Activated T-helper 9 cell treated with anti-CD3 and anti-CD28 coated beads, Interleukin-2, amount 50 U/mL, for 16 hours (primary cell): ENCODE measurements around the gene CD34.
"Not testable (repeated sequence)": the region's sequence is repeated elsewhere in the genome, so short reads cannot be mapped to it uniquely, and the experiment has no call there.

Source experiments
- DNase-seq: peaks from one replicate; pipeline ENCODE4 v3.0.0-alpha.2; 2020; ENCODE audit warnings: low read depth

CD34 gene, protein sequence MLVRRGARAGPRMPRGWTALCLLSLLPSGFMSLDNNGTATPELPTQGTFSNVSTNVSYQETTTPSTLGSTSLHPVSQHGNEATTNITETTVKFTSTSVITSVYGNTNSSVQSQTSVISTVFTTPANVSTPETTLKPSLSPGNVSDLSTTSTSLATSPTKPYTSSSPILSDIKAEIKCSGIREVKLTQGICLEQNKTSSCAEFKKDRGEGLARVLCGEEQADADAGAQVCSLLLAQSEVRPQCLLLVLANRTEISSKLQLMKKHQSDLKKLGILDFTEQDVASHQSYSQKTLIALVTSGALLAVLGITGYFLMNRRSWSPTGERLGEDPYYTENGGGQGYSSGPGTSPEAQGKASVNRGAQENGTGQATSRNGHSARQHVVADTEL

DNA sequence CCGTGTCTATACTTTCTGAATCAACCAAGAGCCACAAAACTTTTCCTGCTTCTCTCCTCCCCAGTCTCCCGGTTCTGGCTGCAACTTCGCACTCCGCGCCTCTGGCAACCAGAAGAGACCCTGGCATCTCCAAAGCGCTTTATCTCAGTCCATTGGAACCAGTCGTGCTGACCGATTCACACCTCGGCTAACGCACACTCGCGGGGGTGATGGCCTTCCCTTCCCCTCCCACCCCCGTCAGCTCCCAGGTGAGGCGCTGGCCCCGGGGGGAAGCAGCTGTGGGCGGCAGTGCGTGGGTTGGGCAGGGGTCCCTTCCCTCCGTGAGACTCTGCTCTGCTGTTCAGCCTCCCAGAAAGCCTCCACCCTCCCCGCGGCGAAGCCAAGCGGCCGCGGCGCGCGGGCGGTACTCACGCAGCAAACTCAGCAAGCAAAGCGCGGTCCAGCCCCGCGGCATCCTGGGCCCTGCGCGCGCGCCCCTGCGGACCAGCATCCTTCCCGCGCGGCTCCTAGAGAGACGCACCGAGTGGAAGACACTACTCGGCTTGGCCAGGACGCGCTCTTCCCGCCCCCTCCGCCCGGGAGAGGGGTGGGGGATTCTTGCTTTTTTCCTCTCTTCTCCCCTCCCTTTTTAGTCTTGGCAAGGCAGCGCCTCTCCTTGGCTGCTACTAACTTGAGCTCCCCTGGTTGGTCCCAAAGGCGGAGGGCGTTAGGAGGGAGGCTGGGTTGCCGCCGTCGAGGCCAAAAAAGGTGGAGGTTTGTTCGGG lies at the start of gene CD34:
TSS of gene CD34 (minus strand) at position 535 of the 764 bp plus-strand sequence. CDS start at position 490, 45 bp downstream.
- DNase-seq = no peak

DNA sequence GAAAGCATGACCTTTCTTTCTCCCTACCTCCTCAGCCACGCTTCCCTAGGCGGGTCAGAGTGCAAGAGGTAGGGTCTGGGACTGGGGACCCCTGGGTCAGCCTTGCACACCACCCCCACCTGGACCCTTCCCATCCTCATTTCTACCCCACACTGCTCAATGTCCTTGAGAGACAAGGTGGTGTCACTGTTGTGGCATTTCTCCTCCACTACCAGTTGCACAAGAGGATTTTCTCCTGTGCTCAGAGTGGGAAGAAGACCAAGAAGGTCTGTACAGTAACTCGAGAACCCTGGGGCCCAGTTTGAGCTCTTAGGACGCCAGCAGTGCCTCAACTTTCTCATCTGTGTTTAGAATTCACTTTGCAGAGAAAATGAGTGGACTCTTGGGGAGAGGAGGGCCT lies 49.4 kb upstream of the CD34 start:
- DNase-seq = no peak

DNA sequence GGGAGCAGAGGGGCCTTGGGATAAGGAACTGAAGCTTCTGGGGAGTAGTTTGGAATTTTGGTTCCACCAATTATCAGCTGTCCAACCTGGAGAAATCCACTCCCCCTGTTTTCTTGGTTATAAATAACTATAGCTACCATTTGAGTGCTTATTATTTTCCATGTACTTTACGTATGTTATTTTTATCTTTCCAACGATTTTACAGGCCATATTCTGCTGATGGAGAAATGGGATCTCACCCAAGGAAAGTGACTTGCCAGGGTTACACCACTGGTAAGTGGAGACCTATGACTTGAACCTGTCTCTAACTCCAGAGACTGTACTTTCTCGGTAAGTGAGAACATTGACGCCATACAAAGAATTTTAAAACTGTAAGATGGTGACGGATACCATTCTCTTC lies 49.0 kb upstream of the CD34 start:
- DNase-seq = no peak

DNA sequence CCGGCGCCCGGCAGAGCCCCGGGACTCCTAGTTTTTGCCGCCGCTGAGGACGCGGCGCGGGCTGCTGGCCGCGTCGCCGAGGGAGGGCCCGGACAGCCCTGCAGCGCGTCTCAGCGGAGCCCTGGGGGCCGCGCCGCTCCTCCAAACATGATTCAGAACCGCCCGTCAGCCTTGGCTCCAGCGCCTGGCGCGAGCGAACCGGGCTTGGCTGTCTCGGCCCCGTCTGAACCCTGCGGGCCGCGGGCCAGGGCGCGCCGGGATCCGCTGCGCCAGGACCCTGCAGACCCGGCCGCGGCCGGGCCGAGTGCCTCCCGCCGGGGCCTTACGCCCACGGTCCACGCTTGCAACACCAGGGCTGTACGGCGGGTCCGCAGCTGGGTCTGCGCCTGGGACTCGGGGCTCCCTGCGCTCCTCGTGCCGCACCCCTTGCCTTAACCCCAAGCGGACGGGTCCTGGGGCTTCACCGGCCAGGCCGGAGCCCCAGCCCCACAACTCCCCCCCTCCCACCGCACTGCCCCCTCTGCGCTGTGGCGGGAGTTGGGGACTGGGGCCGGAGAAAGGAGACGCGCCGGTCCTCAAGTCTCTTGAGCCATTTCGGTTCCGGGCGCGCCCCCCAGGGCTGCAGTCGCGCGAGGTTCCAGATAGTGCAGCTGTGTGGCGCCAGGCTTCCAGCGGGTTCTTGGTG lies 48.4 kb upstream of the CD34 start:
- no peak for DNase-seq

DNA sequence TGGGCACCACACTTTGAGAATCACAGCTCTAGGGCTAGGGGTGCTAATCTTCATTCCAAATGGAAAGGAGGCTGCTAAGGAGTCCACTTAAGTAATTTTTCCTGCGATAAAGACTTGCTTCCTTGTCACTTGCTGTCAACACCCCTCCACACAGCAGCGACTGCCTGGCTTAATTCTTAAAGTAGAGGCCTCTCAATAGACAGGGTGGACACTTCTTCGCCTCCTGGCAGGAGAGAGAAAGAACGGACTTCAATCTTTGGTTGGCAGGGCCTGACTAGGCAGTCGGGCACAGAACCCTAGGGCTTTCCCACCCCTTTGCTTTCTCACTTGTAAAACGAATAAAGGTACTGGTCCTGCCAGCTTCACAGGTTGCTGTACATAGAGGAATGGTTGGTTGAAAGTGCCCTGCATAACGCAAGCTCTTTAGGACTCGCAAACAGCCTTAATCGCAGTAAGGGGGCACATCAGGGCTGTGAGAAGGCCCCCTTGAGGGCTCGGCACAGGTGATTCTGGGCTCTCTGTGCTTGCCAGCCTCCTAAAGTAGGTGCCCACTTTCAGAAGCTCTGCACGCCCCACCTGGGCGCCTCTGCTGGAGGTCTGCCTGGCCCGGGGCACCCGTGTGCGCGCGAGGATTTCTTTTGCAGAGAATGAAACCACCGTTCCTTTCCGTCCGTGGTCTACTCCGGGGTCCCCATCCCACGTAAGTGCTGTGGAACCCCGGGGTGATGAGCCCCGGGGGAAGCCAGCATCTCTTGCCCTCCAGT lies 47.6 kb upstream of the CD34 start:
- no peak for DNase-seq

DNA sequence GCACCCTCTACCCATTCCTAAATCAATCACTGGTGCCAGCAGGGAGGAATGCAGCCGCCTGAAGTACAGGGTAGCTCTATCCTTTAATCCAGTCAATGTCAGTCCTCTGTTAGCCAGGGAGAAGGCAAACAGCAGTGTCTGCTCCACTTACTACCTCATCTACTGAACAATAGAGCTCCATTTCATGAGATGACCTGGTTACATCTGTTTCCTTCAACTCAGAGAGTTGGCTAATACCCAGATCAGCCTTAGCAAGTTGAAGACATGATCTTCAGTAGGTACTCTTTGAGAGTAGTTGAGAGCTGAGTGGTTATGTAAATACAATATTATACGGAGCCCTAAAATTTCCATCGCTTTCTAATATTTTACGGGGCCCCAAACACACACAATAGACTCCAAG lies 46.1 kb upstream of the CD34 start:
- no peak for DNase-seq

DNA sequence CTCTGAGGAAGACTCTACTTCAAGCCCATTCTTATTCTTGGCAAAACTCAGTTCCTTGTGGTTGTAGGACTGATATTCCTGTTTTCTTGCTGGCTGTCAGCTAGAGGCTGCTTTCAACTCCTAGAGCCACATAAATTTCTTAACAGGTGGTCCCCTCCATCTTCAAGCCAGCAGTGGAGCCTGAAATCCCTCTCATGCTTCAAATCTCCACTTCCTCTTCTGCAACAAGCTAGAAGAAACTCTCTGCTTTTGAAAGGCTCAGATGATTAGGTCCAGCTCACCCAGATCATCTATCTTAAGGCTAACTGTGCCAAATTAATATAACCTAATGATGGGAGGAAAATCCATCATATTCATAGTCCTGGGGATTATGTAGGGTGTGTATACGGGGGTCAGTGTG lies 43.2 kb upstream of the CD34 start:
- DNase-seq = no peak

DNA sequence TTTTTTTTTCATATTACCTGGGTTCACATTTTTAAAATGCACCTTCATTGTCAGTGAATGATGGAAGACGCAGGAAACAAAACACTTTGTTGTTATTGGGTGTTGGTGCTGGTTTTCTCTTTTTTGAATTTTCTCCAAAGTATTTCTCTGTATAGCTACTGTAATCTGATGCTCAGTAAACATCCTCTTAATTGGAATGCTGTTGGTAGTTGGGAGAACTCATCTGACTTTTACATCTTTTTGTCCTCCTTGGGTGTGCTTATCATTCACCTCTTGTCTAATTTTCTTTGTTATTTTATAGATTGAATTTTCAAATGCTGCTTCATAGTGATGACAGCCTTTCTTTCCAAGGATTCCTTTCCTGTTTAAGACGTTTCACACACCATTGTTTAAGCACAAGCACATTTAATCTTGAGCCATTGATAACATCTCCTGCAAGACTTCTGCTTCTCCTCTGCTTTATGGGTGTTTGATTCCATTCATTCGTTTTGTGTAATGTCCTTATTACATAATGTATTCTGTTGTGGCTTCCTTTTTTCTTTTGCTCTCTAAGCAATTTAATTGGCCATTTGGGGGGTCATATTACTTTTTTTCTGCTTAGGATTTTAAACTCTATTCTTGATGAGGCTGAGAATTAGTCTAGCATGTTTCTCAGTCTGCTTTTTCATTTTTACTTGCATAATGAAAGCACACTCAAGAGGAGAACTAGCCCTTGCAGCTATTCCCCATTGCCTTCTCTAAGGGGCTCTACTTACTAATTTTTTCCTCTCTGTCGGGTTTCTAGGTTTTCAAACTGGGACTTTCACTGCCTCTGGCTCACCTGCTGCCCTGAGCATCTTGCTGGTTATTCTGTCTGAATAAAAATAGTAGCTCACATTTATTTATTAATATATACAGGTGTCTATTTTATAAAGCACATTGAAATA lies 42.0 kb upstream of the CD34 start:
- DNase-seq = no peak

DNA sequence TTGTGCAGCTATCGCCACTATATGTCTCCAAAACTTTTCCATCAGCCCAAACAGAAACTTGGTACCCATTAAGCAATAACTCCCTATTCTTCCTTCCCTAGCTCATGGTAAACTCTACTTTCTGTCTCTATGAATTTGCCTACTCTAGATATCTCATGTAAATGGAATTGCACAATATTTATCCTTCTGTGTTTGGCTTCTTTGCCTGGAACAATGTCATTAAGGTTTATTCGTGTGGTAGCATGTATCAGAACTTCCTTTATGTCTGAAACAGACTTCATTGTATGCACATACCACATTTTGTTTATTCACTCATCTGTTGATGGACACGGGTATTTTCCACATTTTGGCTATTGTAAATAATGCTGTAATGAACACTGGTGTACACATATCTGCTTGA lies 40.7 kb upstream of the CD34 start:
- no peak for DNase-seq

DNA sequence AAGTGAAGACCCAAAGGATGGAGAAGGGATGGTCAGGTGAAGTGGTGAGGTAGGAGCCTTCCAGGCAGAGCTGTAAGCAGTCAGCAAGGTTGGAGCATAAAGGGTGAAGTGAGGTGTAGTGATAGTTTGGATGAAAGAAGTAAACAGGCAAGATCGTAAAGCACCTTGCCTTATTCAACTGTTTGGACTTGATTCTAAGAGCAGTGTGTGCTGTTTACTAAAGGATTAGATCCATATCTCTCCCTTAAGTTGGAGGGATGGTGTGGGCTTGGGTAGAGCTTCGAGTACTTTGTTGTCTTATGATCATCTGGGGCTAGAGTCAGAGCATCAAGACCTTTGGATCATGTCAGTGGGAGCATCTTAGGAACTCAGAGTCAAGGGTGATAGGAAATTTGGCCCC lies 39.8 kb upstream of the CD34 start:
- no peak for DNase-seq

DNA sequence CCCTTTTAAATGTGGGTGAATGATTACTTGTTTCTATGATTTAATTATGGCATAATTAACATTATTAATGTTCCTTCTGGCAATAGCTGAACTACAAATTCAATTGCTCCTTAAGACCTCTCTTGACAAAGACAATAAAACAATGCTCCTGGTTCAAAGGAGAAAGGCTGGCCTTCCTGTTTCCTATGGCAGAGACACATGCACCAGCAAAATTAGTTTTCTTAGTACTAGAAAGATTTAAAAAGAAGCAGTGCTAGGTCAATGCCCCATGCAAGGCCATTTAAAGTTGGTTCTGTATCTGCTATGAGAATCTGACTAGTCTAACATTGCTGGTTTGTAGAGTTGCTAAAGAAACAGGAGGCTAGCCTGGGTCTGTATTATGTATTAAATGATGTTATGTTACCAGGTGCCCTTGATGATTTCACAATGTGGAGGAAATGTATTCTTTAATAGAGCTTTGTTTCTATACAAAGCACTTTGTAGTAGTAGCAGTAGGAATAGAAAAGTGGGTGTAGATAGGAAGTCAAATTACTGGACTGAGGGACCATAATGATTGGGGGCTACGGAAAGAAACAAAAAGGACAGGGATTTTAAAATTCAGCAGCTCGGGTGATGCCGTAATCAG lies 38.8 kb upstream of the CD34 start:
- DNase-seq = no peak

DNA sequence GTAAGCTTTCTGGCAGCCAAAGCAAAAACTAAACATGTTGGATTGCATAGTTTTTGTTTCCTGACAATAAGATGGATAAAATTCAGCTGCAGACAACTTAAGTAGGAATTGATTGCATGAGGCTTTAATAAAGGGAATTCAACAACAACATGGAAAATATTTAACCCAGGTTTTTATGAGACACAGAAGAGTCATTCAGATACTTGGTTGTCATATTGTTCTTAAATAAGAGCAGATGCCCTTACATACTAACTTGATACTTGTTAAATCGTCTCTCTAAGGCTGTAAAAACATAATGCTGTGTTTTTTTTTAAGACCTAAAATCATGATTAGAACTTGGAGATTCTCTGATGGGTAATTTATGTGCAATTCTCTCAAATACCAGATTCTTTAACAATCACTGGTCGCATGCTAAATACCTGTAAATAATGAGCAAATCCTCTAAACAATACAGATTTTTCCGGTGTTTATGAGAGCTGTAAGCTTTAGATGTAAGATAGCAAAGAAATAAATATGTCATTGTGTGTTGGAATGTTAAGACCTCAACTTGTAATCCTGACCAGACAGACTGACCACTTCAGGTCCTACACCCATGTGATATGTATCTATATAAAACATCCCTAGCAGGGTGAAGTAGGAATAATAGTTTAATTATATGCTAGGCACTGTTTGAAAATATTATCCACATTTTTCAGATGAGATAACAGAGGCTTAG lies 37.8 kb upstream of the CD34 start:
- no peak for DNase-seq

DNA sequence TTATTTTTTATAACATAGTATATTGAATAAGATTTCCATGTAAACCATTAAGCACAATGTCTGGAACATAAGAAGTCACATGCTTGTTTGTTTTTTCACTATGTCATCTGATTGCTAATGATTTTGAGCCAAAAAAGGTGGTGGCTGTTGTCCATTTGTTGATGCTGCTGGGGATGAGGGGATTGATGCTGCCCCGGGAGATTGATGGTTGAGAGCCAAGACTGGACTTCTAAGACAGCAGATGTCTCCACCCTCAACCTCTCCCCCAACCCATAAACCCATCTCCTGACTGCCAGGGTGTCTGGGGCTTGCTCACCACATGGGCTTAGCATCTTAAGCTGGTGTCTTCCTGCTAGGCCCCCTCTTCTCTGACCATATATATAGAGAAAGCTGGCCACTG lies 35.8 kb upstream of the CD34 start:
- no peak for DNase-seq

DNA sequence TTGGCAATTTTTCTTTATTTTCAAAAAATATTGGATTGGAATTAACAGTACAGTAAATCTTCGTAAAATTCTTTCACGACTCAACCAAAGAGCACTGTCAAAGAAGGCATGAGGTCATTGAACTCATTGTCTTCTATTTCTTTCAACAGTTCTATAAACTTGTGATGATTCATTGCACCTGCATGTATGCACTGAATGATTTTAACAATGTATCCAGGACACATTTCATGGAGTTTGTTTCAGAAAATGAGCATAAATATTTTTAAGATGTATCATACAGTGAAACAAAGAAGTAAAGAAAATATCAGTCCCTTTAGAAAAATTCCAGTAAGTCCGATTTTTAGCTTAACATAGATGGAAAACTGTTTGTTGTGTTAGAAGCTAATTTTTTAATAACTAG lies 33.6 kb upstream of the CD34 start:
- DNase-seq = no peak

DNA sequence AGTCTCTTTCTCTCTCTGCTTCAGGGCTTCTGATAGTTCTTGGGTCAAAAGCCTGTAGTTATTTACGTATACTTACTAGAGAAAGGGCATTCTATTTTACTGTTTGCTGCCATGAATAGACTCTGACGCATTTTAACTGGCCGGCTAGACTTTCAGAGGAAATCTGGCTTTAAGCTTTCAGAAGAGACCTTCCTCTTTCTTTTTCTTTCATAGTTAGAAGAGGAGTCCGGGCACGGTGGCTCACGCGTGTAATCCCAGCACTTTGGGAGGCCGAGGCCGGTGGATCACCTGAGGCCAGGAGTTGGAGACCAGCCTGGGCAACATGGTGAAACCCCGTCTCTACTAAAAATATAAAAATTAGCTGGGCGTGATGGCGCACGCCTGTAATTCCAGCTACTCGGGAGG lies 31.4 kb upstream of the CD34 start:
- DNase-seq = not testable (repeated sequence)

DNA sequence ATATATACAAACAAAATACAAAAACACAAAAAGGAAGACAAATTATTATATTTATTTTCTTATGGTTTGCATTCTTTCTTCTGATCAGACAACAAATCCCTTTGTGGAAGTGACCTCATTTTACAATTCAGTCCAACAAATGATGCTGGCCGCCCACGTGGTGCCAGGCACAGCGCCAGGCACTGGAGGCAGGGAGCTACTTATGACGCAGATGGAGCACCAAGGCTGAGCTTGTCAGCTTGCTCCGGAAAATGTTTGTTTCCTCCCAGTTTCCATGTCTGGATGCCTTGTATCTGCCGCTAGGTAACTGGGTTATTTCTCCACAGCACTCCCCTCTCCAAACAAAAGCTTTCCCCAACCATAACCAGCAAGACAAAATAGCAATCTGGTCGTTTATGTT lies 30.7 kb upstream of the CD34 start:
- DNase-seq = no peak

DNA sequence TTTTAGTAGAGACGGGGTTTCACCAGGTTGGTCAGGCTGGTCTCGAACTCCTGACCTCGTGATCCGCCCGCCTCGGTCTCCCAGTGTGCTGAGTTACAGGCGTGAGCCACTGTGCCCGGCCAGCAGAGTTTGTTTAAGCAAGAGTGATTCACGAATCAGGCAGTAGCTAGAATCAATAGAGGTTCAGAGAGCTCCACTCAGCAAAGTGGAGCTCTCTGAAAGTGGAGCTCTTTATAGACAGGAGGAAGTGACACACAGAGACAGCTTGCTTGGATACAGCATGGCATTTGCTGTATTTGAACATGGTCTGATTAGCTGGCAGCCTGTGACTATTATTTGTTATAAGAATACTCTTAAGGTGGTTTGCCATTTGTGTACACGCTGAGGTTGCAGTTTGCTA lies 27.1 kb upstream of the CD34 start:
- no peak for DNase-seq

DNA sequence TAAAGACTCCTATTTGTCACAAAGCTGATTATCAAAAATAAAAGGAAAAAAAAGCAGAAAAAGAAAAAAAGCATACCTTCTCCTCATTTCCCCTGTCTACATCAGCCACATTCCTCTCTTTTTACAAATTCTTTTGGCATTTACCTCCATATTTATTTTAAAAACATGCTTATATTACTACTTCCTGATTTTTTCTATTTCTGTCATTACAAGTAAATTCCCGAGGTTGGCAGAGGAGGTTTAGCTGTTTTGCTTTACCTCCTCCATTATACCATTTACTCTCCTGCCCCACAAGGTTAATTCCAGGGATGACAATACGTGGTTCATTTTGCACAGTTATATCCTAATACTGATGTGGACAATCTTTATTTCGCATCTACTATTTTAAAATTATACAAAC lies 26.3 kb upstream of the CD34 start:
- DNase-seq = no peak

DNA sequence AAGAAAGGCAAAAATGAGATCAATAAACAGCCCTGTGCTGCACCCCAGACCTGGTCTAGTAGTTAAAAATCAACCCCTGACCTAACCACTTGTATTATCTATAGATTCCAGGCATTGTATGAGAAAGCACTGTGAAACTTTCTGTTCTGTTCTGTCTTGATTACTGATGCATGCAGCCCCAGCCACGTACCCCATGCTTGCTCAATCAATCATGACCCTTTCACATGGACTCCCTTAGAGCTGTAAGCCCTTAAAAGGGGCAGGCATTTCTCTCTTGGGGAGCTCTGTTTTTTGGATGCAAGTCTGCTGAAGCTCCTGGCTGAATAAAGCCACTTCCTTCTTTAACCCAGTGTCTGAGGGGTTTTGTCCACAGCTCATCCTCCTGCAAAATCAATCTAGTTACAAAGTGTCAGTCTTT lies 24.2 kb upstream of the CD34 start:
- DNase-seq = no peak

DNA sequence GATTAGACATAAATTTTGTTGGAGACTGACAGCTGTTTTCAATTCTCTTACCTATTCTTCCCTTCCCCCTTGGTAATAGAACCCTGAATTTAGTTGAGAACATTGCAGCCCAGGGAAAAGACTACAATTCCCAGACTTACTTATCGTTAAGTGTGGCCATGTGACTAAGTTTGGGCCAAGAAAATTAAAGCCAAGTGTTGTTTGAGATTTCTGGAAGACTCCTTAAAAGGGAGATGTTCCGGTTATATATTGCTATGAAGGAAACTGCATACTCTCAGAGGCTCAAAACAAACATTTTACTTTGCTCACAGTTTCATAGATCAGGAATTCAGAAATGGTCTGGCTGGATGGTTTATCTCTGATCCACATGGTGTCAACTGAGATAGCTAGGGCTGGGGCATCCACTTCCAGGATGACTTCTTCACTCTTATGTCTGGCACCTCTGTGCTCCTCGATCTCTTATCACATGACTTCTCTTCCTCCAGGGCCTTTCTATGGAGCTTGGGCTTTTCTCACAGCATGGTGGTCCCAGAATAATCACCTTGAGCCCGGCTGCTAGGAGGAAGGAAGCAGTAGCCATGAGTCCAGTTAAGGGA lies 22.4 kb upstream of the CD34 start:
- no peak for DNase-seq
